KG1 (cell line): ENCODE data around the gene IGFLR1.
"Not testable (repeated sequence)": the region's sequence is repeated elsewhere in the genome, so short reads cannot be mapped to it uniquely, and the experiment has no call there.

Experiments used
- DNase-seq: peaks from one replicate; lab custom pipeline; 2025; lab: John Stamatoyannopoulos, UW

IGFLR1 gene

DNA sequence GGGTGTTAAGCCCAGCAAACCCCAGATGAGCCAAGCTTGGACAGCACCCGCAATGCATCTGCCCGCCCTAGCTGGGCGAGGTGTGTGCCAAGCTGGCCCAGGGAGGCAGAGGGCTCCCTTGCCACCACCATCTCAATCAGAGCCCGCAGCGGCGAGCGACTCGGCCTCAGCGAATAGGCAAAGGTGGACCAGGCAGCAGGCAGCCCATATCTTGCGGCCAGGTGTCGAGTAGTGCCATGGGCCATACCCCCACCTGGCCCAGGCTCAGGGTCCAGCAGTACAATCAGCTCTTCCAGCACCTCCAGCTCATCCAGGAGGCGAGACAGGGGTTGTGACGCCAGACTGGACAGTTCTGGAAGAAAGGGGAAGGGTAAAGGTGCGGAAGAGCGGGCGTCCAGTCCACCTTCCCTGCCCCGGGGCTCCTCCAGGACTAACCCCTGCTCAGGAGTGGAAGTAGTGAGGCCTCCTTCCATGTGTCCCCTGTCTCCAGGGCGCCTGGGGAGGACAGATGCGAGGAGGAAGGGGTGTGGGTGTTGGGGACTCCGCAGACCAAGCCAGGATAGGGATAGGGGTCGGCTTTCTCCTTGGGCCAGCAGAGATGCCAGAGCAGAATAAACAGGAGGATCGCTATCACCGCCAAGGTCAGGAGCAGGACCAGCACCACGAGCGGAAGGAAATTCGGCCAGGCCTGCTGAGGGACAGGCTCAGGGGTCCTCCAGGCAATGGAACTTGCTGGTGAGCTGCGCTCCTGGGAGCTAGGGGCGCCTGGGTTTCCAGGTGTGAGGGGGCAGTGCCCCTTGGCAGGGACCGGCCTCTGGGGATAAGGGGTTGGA is 2.8 kb downstream of the IGFLR1 start:
- no peak for DNase-seq

- no peak for DNase-seq
Measured at GRCh38 chr19:35738887-35739229, 3.4 kb downstream of the IGFLR1 start.

DNA sequence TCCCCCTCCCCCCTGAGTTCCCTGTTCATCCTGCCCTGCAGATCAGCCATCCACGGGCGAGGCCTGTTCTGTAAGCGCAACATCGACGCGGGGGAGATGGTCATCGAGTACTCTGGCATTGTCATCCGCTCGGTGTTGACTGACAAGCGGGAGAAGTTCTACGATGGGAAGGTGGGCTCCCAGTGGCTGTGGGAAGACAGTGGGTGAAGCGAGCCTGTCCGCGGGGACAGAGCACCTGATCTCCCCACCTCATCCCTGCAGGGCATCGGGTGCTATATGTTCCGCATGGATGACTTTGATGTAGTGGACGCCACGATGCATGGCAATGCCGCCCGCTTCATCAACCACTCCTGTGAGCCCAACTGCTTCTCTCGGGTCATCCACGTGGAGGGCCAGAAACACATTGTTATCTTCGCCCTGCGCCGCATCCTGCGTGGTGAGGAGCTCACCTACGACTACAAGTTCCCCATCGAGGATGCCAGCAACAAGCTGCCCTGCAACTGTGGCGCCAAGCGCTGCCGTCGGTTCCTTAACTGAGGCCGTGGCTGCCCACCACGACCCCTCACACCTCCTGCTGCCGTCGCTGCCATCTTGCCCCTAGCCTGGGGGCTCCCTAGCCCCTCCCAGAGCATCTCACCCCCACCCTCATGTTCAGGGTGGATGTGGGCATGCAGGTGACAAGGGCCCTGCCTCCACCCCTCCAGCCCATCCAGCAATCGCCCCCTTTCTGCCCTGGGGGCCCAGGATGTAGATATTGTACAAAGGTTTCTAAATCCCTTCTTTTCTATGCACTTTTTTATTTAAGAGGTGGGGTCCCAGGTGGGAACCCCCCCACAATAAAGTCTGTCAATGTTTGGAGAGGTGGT is 4.0 kb downstream of the IGFLR1 start:
- DNase-seq, result no peak

DNA sequence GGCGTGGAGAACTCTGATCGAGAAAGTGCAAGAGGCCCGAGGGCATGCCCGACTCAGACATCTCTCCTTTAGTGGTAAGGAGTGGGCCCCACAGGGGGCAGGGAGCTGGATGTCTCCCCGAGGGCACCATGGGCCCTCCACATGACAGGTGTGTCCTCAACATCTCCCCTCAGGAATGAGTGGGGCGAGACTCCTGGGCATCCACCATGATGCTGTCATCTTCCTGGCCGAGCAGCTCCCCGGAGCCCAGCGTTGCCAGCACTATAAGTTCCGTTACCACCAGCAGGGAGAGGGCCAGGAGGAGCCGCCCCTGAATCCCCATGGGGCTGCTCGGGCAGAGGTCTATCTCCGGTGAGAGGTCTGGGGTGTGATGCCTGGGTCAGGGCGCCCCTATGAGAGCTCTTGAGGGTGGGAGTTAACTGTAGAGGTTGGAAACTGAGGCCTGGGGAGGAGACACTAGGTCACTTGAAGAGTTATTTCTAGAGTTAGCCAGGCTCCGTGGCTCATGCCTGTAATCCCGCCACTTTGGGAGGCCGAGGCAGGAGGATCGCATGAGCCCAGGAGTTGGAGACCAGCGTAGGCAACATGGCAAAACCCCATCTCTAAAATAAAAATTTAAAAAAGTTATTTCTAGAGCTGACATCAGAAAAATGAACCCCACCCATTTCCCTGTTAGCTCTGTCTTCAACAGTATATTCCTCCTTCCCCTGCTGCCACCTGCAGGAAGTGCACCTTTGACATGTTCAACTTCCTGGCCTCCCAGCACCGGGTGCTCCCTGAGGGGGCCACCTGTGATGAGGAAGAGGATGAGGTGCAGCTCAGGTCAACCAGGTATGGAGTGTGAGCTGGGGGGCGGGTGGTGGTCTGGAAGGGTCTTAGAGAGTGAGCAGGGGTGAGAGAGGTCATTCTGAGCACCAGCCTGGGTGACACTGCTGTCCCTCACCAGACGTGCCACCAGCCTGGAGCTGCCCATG is 5.1 kb downstream of the IGFLR1 start:
- no peak for DNase-seq

- no peak for DNase-seq
Measured at GRCh38 chr19:35734889-35735288, 7.4 kb downstream of the IGFLR1 start.

DNA sequence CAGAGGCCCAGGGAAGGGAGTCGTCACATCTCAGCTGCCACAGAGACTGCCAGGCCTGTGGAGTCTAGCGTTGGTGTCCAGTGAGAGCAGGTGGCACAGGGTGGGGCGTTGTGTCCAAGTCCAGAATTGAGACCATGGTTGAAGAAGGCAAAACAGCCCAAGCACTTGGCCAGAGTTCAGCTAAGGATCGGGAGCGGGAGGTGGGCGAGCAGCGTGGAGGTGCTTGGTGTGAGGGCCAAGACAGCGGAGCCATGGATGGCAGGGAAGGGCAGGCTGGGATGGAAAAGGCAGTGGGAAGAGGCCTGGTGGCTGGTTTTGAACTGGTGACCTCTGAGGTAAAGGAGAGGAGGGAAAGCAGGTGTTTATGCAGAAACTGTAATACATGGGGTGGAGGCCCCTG is 8.0 kb downstream of the IGFLR1 start:
- no peak for DNase-seq

GRCh38 chr19:35733180-35734125 is 8.8 kb downstream of the IGFLR1 start:
- no peak for DNase-seq

DNA sequence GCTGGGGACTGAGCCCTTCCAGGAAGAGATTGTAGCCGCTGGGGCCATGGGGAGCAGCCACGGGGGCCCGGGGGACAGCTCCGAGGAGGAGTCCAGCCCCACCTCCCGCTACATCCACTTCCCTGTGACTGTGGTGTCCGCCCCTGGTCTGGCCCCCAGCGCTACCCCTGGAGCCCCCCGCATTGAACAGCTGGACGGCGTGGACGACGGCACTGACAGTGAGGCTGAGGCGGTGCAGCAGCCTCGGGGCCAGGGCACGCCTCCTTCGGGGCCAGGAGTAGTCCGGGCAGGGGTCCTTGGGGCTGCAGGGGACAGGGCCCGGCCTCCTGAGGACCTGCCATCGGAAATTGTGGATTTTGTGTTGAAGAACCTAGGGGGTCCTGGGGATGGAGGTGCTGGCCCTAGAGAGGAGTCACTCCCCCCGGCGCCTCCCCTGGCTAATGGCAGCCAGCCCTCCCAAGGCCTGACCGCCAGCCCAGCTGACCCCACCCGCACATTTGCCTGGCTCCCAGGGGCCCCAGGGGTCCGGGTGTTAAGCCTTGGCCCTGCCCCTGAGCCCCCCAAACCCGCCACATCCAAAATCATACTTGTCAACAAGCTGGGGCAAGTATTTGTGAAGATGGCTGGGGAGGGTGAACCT is 9.6 kb downstream of the IGFLR1 start:
- no peak for DNase-seq

DNA sequence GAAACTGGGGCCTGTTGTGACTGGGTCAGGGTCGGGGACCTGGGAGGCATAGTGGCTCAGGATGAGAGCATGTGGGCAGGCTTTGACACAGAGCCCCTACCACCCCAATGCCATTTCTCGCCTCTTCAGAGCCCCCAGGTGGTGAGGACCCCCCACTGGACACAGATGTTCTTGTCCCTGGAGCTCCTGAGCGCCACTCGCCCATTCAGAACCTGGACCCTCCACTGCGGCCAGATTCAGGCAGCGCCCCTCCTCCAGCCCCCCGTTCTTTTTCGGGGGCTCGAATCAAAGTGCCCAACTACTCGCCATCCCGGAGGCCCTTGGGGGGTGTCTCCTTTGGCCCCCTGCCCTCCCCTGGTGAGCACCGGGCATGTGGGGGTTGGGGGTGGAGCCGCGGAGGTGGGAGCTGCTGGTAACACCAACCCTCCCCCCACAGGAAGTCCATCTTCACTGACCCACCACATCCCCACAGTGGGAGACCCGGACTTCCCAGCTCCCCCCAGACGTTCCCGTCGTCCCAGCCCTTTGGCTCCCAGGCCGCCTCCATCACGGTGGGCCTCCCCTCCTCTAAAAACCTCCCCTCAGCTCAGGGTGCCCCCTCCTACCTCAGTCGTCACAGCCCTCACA is 10.4 kb downstream of the IGFLR1 start:
- DNase-seq, result no peak

DNA sequence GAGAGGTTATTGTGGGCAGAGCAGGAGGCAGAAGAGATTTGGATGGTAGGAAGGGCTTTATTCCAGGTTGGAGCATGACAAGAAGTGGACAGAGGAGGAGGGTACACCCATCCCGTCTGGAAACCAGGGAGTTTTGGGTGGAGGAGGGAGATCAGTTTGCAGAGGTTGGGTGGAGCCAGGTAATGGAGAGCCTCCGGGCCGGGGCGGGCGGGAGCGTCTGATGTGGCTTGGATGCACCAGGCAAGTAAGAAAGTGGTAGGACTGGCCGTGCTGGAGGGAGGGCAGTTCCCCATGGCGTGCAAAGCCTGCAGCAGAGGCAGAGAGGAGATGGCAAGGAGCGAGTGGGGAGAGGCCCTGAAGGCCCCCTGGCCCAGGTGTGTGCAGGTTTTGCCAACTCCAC is 10.9 kb downstream of the IGFLR1 start:
- DNase-seq, result no peak

DNA sequence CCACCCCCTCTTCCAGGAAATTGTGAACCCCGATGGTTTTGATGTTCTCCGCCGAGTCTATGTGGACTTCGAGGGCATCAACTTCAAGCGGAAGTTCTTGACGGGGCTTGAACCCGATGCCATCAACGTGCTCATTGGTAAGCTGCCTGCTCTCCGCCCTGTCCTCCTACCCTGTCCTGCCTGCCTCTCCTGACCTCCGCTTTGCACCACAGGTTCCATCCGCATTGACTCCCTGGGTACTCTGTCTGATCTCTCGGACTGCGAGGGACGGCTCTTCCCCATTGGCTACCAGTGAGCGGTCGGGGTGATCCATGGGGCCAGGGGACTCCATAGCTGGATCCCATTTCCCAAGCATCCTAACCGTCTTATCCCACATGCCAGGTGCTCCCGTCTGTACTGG is 11.9 kb downstream of the IGFLR1 start:
- no peak for DNase-seq

- no peak for DNase-seq
Measured at GRCh38 chr19:35729763-35730162, 12.5 kb downstream of the IGFLR1 start.

GRCh38 chr19:35729021-35729420 is 13.2 kb downstream of the IGFLR1 start:
- DNase-seq, result no peak

DNA sequence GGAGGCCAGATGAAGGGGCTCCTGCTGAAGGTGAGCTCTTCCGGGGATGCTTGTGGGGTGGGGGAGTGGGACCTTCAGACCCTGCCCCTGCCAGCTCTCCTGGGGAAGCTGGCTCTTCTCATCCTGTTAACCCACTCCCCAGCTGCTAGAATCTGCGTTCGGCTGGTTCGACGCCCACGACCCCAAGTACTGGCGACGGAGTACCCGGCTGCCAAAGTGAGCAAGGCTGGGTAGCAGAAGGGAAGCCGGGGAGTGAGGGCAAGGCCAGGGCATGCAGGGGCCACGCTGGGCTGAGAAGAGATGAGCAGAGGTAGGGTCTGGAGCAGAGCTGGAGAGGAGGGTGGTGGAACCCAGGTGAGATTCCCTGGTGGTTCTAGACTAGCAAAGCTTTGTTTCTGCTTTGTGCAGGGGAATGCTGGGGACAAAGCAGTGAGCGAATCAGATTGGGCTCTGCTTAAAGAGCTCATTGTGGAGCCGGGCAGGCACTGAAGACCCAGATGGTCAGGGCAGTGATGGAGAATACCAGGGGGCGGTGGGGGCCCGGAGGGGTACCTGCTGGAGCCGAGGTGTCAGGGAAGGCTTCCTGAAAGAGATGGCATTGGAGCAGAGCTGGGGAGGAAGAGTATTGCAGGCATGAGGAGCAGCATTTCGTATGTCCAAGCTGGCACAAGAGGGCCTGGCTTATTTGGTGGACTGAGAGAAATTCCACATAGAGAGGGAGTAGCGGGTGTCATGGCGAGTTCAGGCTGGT is 14.1 kb downstream of the IGFLR1 start:
- no peak for DNase-seq

DNA sequence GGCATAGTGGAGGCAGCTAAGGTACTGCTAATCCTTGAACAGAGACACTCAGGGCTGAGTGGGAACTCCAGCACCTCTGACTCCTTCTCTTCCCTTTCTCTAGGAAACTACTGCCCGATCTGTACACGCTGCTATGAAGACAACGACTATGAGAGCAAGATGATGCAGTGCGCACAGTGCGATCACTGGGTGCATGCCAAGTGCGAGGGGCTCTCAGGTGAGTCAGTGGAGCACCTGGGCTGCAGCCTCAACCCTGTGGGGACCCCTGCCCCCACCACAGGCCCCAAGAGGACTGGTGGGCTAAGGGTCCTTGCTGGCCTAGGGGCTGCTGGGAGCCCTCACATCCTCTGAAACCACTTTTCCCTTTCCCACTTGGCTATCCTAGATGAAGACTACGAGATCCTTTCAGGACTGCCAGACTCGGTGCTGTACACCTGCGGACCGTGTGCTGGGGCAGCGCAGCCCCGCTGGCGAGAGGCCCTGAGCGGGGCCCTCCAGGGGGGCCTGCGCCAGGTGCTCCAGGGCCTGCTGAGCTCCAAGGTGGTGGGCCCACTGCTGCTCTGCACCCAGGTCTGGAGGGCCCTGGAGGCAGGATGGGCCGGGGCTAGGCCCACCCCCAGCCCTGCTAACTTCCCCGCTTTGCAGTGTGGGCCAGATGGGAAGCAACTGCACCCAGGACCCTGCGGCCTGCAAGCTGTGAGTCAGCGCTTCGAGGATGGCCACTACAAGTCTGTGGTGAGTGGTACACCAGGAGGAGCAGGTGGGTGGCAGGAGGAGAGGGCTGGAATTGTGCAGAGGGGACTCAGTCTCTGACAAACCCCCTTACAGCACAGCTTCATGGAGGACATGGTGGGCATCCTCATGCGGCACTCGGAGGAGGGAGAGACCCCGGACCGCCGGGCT is 14.9 kb downstream of the IGFLR1 start:
- DNase-seq, result no peak

GRCh38 chr19:35725216-35725861 is 16.9 kb downstream of the IGFLR1 start:
- DNase-seq, result no peak

- DNase-seq, result no peak
Measured at GRCh38 chr19:35724560-35724959, 17.7 kb downstream of the IGFLR1 start.

- not testable (repeated sequence) for DNase-seq
Measured at GRCh38 chr19:35724132-35724531, 18.1 kb downstream of the IGFLR1 start.
